Omental fat pad (tissue), 4 donors: Measurements from ENCODE around the gene IL21. TPM values are rescaled to one million over a fixed set of nuclear protein-coding genes. Genes with fewer than 3 reads are reported as not detected.

Source experiments
- ATAC-seq: fragments of 150-250 bp; one replicate; pipeline ENCODE4 v1.9.1; 2016; ENCODE audit warnings: mild to moderate bottlenecking, moderate library complexity; ENCODE audit not compliant: low FRiP score
- DNase-seq: peaks from one replicate; pipeline ENCODE4 v3.0.0-alpha.2; 2019; ENCODE audit warnings: low spot score
- total RNA-seq, 4 donors: library from RNA; depleted of rRNA; stranded (reverse); fragments of >200 nt; gene quantifications; one replicate each; pipeline ENCODE4 v1.1.0, GENCODE V29; 2016
- TF ChIP-seq, protein P1 (sequence below), 3 donors: fragments of 450-650 bp; IDR thresholded peaks; one replicate each; pipeline ENCODE4 v1.5.1; 2016 to 2017; ENCODE audit warnings: antibody characterized with exemption in 3 of 3, mild to moderate bottlenecking in 3 of 3, moderate library complexity in 2 of 3

IL21 gene
- total RNA-seq, 4 donors from 2014 or later = not detected

DNA sequence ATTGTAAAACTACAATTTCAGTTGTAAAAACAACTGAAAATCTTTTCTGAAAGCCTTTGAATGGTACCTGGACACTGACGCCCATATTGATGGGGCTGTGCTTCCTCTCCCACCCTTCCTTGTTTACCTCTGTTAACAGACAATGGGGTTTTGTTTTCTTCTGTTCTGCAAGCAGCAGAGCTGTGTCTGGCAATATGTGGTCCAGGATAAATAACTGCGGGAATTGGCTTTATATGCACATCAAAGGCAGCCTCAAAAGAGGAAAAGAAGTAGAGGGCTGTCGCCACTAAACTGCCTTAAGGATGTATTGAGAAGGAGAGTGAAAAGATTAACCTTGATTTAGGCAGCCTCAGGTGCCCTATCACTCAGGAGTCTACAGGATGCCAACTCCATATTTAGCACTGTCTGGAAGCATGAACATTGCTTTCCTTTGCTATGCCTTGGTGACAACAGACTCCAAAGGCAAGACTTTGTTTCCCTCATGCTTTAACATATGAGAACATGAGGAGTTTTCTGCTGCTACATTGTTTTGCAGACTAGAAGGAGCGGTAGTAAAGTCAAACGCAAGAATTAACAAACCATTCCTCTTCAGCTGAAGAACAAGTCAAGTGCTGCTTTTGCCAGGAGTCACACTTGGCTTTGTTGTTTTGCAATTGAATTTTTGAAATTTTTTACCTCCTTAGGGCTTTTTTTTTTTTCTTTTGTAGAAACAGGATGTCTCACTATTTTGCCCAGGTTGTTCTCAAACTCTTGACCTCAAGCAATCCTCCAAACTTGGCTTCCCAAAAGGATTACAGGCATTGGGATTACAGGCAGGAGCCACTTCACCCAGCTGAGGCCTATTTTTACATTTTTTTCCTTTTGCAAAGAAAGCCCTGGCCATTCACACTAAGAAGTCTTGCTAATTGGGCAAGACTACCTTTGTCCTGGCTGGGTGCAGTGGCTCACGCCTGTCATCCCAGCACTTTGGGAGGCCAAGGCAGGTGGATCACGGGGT is 3.0 kb downstream of the IL21 start:
- no peak for DNase-seq
- TF ChIP-seq, protein P1, sequence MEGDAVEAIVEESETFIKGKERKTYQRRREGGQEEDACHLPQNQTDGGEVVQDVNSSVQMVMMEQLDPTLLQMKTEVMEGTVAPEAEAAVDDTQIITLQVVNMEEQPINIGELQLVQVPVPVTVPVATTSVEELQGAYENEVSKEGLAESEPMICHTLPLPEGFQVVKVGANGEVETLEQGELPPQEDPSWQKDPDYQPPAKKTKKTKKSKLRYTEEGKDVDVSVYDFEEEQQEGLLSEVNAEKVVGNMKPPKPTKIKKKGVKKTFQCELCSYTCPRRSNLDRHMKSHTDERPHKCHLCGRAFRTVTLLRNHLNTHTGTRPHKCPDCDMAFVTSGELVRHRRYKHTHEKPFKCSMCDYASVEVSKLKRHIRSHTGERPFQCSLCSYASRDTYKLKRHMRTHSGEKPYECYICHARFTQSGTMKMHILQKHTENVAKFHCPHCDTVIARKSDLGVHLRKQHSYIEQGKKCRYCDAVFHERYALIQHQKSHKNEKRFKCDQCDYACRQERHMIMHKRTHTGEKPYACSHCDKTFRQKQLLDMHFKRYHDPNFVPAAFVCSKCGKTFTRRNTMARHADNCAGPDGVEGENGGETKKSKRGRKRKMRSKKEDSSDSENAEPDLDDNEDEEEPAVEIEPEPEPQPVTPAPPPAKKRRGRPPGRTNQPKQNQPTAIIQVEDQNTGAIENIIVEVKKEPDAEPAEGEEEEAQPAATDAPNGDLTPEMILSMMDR (IDR thresholded peaks at IDR 0.05) = no peak
- ATAC-seq = no peak

DNA sequence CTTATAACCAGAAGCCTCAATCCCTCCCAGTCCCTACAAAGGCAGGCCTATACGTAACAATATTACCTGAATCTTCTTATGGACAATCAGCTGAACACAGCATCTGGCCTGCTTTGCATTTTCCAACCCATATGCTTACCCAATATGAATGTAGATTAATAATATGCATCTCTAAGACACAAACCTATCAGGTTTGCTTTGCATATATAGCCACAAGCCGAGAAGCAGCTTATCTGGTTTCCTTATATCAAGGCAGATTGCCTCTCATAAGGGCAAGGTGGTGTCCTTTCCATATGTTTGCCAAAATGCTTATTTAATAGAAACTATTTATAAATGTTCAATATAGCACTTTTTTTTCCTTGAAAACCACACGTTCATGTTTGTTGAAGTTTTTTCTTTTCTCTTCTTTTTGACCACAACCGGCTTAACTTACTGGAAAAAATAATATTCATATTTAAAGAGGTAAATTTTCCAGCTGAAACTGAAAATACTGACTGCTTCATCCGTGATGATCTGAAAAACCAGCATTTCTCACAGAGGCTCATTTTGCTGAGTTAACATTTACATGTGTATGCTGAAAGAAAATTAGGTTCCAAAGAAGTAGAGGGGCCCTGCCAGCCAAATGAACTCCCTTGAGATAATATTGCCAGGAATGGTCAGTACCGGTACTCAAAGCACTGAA is 3.8 kb downstream of the IL21 start:
- no peak for DNase-seq
- no peak for ATAC-seq
- TF ChIP-seq, protein P1 (IDR thresholded peaks at IDR 0.05) = no peak

DNA sequence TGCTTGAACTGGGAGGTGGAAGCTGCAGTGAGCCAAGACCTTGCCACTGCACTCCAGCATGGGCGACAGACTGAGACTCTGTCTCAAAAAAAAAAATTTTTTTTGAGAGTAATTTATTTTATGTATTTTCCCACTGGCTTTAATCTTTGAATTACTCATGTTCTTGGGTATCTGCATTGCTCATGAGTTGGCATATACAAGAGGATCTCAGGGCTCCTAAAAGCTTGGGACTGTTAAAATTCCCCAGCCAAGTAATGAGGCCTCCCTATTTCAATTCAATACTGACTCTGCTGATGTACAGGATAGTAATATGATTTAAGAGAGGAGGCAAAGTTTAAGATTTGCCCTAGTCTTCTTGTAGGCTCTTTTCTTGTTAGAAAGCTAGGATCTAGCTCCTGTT is 6.2 kb downstream of the IL21 start:
- DNase-seq = no peak
- ATAC-seq = no peak
- TF ChIP-seq, protein P1 (IDR thresholded peaks at IDR 0.05) = no peak

DNA sequence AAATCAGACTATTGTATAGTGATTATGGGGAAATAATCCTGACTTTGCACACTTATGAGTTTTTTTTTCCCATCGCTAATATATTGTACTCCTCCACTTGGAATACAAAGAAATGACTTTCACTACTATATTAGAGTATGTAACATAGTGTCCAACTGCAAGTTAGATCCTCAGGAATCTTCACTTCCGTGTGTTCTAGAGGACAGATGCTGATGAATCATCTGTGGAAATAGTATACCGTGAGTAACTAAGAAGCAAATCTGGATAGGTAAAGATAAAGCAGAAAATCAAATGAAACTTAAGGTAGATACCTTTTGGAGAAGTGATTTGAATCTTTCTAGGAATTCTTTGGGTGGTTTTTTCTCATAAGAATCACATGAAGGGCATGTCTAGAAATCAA is 8.3 kb downstream of the IL21 start:
- DNase-seq (no peak), ATAC-seq (no peak)
- TF ChIP-seq, protein P1 (IDR thresholded peaks at IDR 0.05) = no peak

DNA sequence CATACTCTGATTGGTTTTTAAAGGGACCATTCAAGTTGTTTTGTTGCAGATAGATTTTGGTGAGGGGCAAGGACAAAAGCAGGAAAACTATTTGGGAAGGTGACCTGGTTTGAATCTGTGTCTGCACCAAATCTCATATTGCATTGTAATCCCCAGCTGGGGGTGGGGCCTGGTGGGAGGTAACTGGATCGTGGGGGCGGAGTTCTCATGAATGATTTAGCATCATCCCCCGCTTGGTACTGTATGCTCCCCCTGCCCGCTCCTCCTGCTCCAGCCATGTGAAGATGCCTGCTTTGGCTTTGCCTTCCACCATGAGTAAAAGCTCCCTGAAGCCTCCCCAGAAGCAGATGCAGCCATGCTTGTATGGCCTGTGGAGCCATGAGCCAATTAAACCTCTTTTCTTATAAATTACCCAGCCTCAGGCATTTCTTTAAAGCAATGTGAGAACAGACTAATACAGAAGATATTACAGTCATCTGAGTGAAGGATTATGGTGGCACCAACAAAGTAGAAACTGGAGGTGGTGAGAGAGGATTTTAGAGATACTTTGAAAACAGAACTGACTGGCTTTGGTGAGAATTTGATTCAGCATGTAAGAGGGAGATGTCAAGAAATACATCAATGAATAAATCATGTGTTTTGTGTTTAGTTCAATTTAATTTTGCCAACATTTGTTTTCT is 14.4 kb downstream of the IL21 start:
- TF ChIP-seq, protein P1 (IDR thresholded peaks at IDR 0.05) = no peak
- DNase-seq = no peak
- ATAC-seq = no peak

DNA sequence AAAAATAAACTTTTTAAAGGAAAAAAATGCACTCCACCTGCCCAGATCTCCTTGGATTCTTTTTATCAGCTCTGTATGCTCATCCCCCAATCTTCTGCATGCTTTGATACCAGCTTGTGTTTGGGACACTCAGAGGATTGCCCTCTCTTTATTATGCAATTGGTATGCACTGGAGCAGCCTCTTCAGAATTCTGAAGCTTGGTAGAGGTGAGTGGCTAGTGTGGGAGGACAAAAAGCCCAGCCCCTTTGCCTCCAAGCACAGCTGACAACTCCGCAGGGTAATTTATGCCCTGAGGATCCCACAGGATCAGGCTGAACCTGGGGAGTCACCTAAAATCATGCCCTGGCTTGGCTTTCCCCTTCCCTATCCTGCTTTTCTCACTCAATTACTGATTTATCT is 16.7 kb downstream of the IL21 start:
- TF ChIP-seq, protein P1 (IDR thresholded peaks at IDR 0.05) = no peak
- ATAC-seq (peak; percentile 60), DNase-seq (no peak)
